Measurements from ENCODE around the gene NCKAP5L. TPM values are rescaled to one million over a fixed set of nuclear protein-coding genes. Genes with fewer than 3 reads are reported as not detected.

Gene NCKAP5L
- total RNA-seq, 1 experiment from 2014 or later, result 28.2 TPM

DNA sequence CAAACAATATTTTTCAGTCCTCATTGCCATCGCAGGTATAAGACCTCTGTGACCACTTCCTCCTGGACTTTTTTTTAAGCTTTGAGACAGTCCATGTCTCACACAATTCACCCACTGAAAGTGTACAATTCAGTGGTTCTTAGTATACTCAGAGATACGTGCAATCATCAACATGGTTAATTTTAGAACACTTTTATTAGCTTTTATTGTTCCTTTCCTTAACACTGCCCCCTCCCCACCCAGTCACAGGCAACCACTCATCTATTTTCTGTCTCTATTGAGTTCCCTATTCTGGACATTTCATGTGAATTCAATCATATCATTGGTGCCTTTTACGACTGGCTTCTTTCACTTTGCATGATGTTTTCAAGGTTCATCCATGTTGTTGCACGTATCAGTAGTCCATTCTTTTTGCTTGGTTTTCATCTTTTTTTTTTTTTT lies 16.2 kb downstream of the NCKAP5L start:
- BruUV-seq (replicated peaks), result no TSS peak
- CTCF ChIA-PET, result no interaction called here
- no peaks in the 10 kb centered on the region for H3K27me3 ChIP-seq (replicated peaks; ENCODE audit: insufficient read depth, low read depth, low read length, poor library complexity)
- no peak for TF ChIP-seq EZH2 (IDR thresholded peaks at IDR 0.05; ENCODE audit: borderline replicate concordance, low read depth, low read length, poor library complexity, severe bottlenecking)
- TF ChIP-seq, protein P1, sequence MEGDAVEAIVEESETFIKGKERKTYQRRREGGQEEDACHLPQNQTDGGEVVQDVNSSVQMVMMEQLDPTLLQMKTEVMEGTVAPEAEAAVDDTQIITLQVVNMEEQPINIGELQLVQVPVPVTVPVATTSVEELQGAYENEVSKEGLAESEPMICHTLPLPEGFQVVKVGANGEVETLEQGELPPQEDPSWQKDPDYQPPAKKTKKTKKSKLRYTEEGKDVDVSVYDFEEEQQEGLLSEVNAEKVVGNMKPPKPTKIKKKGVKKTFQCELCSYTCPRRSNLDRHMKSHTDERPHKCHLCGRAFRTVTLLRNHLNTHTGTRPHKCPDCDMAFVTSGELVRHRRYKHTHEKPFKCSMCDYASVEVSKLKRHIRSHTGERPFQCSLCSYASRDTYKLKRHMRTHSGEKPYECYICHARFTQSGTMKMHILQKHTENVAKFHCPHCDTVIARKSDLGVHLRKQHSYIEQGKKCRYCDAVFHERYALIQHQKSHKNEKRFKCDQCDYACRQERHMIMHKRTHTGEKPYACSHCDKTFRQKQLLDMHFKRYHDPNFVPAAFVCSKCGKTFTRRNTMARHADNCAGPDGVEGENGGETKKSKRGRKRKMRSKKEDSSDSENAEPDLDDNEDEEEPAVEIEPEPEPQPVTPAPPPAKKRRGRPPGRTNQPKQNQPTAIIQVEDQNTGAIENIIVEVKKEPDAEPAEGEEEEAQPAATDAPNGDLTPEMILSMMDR (conservative IDR thresholded peaks at IDR 0.05; ENCODE audit: low read depth, low read length), result no peak
- H3K36me3 ChIP-seq (ENCODE audit: insufficient read depth, low read length, poor library complexity, severe bottlenecking), result no peaks in the 10 kb centered on the region
- H3K4me1 ChIP-seq (ENCODE audit: insufficient read depth, low read length, poor library complexity, severe bottlenecking), result no peaks in the 10 kb centered on the region
- no peak for DNase-seq (ENCODE audit: low spot score)
- POLR2A ChIA-PET (ENCODE audit: low non-redundant PET), result no interaction called here
- no peak overlapping the region for H3K27ac ChIP-seq (ENCODE audit: low read depth, low read length, poor library complexity, severe bottlenecking)
- no peak overlapping the region for H3K4me3 ChIP-seq (ENCODE audit: low read depth, low read length, poor library complexity, severe bottlenecking)
- H3K9me3 ChIP-seq (ENCODE audit: low read depth, low read length, poor library complexity, severe bottlenecking), result no peaks in the 10 kb centered on the region
- intact Hi-C loops (cut with micrococcal nuclease; ENCODE audit: unreplicated experiment), result no loop called here

GRCh38 chr12:49811136-49811535 lies 17.1 kb downstream of the NCKAP5L start:
- Histone ChIP-seq H3K4me3 (ENCODE audit: low read depth, low read length, poor library complexity, severe bottlenecking) (no peak overlapping the region), H3K27ac (ENCODE audit: low read depth, low read length, poor library complexity, severe bottlenecking) (no peak overlapping the region), H3K4me1 (ENCODE audit: insufficient read depth, low read length, poor library complexity, severe bottlenecking) (no peaks in the 10 kb centered on the region), H3K36me3 (ENCODE audit: insufficient read depth, low read length, poor library complexity, severe bottlenecking) (no peaks in the 10 kb centered on the region), H3K9me3 (ENCODE audit: low read depth, low read length, poor library complexity, severe bottlenecking) (no peaks in the 10 kb centered on the region), H3K27me3 (replicated peaks; ENCODE audit: insufficient read depth, low read depth, low read length, poor library complexity) (no peaks in the 10 kb centered on the region)
- intact Hi-C loops (cut with micrococcal nuclease; ENCODE audit: unreplicated experiment), result no loop called here
- no peak for DNase-seq (ENCODE audit: low spot score)
- POLR2A ChIA-PET (ENCODE audit: low non-redundant PET), result no interaction called here
- BruUV-seq (replicated peaks), result no TSS peak
- TF ChIP-seq, protein P1 (conservative IDR thresholded peaks at IDR 0.05; ENCODE audit: low read depth, low read length), result no peak
- TF ChIP-seq EZH2 (IDR thresholded peaks at IDR 0.05; ENCODE audit: borderline replicate concordance, low read depth, low read length, poor library complexity, severe bottlenecking), result no peak
- CTCF ChIA-PET, result no interaction called here

DNA sequence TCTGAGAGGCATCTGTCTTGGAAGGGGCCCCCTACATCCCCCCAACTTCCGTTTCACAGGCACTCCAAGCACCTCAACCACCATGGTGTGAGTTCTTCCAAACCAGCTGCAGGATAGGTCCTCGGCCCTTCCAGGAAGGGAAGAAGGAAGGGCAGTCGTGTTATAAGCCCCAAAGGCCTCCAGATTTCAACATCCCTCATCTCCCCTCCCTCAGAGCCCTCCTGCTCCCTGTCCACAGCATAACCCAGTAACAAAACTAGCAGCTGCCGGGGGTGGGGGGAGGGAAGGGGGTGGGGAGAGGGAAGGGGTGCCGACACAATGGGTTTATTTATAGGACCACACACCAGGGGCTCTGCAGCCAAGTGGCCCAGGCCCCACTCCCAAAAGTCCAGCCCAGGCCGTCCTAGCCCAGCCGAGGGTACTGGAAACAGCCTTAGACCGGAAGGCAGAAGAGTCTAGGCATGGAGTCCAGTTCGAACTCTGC lies 18.3 kb downstream of the NCKAP5L start:
- intact Hi-C loops (cut with micrococcal nuclease; ENCODE audit: unreplicated experiment), result no loop called here
- BruUV-seq (replicated peaks), result no TSS peak
- Histone ChIP-seq H3K27ac (ENCODE audit: low read depth, low read length, poor library complexity, severe bottlenecking) (no peak overlapping the region), H3K9me3 (ENCODE audit: low read depth, low read length, poor library complexity, severe bottlenecking) (no peaks in the 10 kb centered on the region), H3K36me3 (ENCODE audit: insufficient read depth, low read length, poor library complexity, severe bottlenecking) (no peaks in the 10 kb centered on the region), H3K4me1 (ENCODE audit: insufficient read depth, low read length, poor library complexity, severe bottlenecking) (no peaks in the 10 kb centered on the region), H3K4me3 (ENCODE audit: low read depth, low read length, poor library complexity, severe bottlenecking) (no peak overlapping the region), H3K27me3 (replicated peaks; ENCODE audit: insufficient read depth, low read depth, low read length, poor library complexity) (no peaks in the 10 kb centered on the region)
- TF ChIP-seq EZH2 (IDR thresholded peaks at IDR 0.05; ENCODE audit: borderline replicate concordance, low read depth, low read length, poor library complexity, severe bottlenecking), result no peak
- TF ChIP-seq, protein P1 (conservative IDR thresholded peaks at IDR 0.05; ENCODE audit: low read depth, low read length), result no peak
- DNase-seq (ENCODE audit: low spot score), result no peak
- ChIA-PET POLR2A (ENCODE audit: low non-redundant PET) (no interaction called here), CTCF (no interaction called here)
